Measurements from ENCODE around the gene TSKU. TPM values are rescaled to one million over a fixed set of nuclear protein-coding genes. Genes with fewer than 3 reads are reported as not detected.
A peak's percentile ranks its signal among the peaks of the same experiment; 100 is the strongest.

The TSKU gene
- total RNA-seq, 4 donors from 2014 or later: 10.2 to 23.9 (median 15.8) TPM

GRCh38 chr11:76781807-76782530 lies 1.2 kb upstream of the TSKU start:
- H3K36me3 ChIP-seq: no peaks in the 10 kb centered on the region
- peak overlapping the region; percentile 74 to 81 (median 76) for H3K27ac ChIP-seq
- DNase-seq (no peak), ATAC-seq (no peak)
- TF ChIP-seq, protein P1, sequence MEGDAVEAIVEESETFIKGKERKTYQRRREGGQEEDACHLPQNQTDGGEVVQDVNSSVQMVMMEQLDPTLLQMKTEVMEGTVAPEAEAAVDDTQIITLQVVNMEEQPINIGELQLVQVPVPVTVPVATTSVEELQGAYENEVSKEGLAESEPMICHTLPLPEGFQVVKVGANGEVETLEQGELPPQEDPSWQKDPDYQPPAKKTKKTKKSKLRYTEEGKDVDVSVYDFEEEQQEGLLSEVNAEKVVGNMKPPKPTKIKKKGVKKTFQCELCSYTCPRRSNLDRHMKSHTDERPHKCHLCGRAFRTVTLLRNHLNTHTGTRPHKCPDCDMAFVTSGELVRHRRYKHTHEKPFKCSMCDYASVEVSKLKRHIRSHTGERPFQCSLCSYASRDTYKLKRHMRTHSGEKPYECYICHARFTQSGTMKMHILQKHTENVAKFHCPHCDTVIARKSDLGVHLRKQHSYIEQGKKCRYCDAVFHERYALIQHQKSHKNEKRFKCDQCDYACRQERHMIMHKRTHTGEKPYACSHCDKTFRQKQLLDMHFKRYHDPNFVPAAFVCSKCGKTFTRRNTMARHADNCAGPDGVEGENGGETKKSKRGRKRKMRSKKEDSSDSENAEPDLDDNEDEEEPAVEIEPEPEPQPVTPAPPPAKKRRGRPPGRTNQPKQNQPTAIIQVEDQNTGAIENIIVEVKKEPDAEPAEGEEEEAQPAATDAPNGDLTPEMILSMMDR (IDR thresholded peaks at IDR 0.05 in 4 of 5, conservative IDR thresholded peaks at IDR 0.05 in 1 of 5): no peak
- no peak for TF ChIP-seq POLR2A (IDR thresholded peaks at IDR 0.05)
- peaks cover 0 to under 1% (median 0%) of the 10 kb centered on the region in 3 donors for H3K9me3 ChIP-seq
- H3K4me1 ChIP-seq: peaks cover 4 to 8% of the 10 kb centered on the region in 2 donors
- intact Hi-C loops (cut with DNase I; ENCODE audit: low total_unique reads) (no loop called here), in situ Hi-C loops (cut with MboI; ENCODE audit: low sequenced_read_pairs in 4 of 4) (no loop called here)
- peaks cover 0 to 8% (median 0%) of the 10 kb centered on the region in 3 donors for H3K27me3 ChIP-seq
- peak overlapping the region; percentile 62 to 81 (median 78) for H3K4me3 ChIP-seq

- Histone ChIP-seq H3K27ac (peak overlapping the region; percentile 74 to 81 (median 76)), H3K27me3 (peaks cover 0 to 8% (median 0%) of the 10 kb centered on the region in 3 donors), H3K4me1 (peaks cover 4 to 8% of the 10 kb centered on the region in 2 donors), H3K36me3 (no peaks in the 10 kb centered on the region), H3K4me3 (peak overlapping the region; percentile 62 to 81 (median 78)), H3K9me3 (no peaks in the 10 kb centered on the region)
- TF ChIP-seq POLR2A (IDR thresholded peaks at IDR 0.05): peak in 1 of 2 donors; percentile 31
- TF ChIP-seq, protein P1 (IDR thresholded peaks at IDR 0.05 in 4 of 5, conservative IDR thresholded peaks at IDR 0.05 in 1 of 5): no peak
- in situ Hi-C loops (cut with MboI; ENCODE audit: low sequenced_read_pairs in 4 of 4): no loop called here
- DNase-seq (peak; percentile 75 to 80), ATAC-seq (peak; percentile 63 to 65)
- intact Hi-C loops (cut with DNase I; ENCODE audit: low total_unique reads): no loop called here
These were observed 444 bp upstream of the TSKU start for GRCh38 chr11:76782531-76783293.

DNA sequence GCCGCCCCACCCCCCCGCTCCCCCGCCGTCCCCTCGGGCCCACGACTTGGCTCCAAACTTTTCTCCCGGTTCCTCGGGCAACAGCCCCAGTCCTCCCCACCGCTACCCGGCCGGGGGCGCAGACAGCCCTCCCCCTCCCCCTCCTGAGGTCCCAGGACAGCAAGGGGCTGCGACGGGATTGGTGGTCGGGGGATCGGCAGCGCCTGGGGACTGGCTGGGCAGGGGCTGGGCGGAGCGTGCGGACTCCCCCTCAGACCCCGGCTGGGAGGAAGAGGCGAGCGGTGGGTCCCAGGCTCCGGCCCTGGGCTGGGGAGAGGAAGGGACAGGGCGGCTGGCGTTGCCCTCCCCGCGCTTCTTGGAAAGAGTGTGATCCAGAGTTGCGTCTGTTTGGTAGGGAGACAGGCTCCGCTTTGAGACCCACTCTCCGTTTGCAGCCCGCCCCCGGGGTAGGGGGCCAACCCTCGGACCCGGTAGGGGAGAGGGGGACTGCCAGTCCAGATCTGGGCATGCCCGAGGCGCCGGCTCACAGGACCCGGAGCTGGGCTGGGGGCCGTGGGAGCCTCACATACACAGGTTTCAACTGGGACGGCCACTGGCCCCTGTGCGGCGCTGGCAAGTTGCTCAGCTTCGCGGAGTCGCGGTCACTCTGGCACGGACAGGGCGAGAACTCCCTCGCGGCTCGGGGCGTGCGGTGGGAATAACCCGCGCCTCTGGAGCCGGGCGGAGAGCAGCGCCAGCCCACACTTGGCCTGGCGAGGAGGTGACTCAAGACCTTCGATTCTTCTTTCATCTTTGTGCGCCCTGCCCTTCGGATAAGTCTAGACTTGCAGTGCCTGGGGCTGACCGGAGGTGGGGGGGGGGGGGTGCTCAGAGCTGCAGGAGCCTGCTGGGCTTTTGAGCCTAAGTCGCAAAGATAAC lies 999 bp downstream of the TSKU start:
- no peaks in the 10 kb centered on the region for H3K36me3 ChIP-seq
- intact Hi-C loops (cut with DNase I; ENCODE audit: low total_unique reads) (loop anchor here (2.0 kb wide), 1 partner anchor 13 kb away; no protein-coding TSS in a partner anchor), in situ Hi-C loops (cut with MboI; ENCODE audit: low sequenced_read_pairs in 4 of 4) (no loop called here)
- H3K9me3 ChIP-seq: no peaks in the 10 kb centered on the region
- peak overlapping the region; percentile 62 to 81 (median 78) for H3K4me3 ChIP-seq
- H3K4me1 ChIP-seq: peaks cover 4 to 8% of the 10 kb centered on the region in 2 donors
- ATAC-seq: peak; percentile 16 to 20
- TF ChIP-seq, protein P1 (IDR thresholded peaks at IDR 0.05 in 4 of 5, conservative IDR thresholded peaks at IDR 0.05 in 1 of 5): no peak
- no peak for TF ChIP-seq POLR2A (IDR thresholded peaks at IDR 0.05)
- no peak for DNase-seq
- peaks cover 0 to 8% (median 0%) of the 10 kb centered on the region in 3 donors for H3K27me3 ChIP-seq
- peak overlapping the region; percentile 65 to 81 (median 76) for H3K27ac ChIP-seq

DNA sequence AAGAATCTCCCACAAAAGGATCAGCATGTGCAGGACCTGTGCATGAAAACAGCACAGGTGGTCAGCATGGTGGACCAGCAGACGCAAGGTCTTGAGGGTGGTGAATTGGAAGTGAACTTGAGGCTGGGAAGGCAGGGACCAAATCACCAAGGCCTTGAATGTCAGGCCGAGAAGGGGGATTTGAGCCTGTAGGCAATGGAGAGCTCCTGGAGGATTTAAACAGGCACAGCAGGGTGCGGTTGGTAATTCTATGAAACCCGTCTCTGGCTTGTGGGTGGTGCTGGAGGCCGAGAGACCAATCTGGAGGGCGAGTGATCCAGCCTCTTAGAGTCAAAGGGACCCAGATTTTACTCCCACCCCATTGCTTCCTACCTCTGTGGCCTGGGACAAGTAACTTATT lies 2.4 kb downstream of the TSKU start:
- no peak for TF ChIP-seq POLR2A (IDR thresholded peaks at IDR 0.05)
- TF ChIP-seq, protein P1 (IDR thresholded peaks at IDR 0.05 in 4 of 5, conservative IDR thresholded peaks at IDR 0.05 in 1 of 5): no peak
- DNase-seq (no peak), ATAC-seq (no peak)
- Histone ChIP-seq H3K9me3 (no peaks in the 10 kb centered on the region), H3K4me1 (peaks cover 4 to 8% of the 10 kb centered on the region in 2 donors), H3K36me3 (no peaks in the 10 kb centered on the region), H3K27ac (peak overlapping the region in 1 of 4 donors; percentile 65), H3K4me3 (no peak overlapping the region), H3K27me3 (peaks cover 0 to 8% (median 0%) of the 10 kb centered on the region in 3 donors)
- in situ Hi-C loops (cut with MboI; ENCODE audit: low sequenced_read_pairs in 4 of 4): loop anchor here in 1 of 4 donors (5.0 kb wide), 1 partner anchor 43 kb away; no protein-coding TSS in a partner anchor
- intact Hi-C loops (cut with DNase I; ENCODE audit: low total_unique reads): loop anchor here (2.0 kb wide), 1 partner anchor 15 kb away; no protein-coding TSS in a partner anchor
